ENCODE results near the gene BRK1.
"Not testable (repeated sequence)": the region's sequence is repeated elsewhere in the genome, so short reads cannot be mapped to it uniquely, and the experiment has no call there.

The BRK1 gene

DNA sequence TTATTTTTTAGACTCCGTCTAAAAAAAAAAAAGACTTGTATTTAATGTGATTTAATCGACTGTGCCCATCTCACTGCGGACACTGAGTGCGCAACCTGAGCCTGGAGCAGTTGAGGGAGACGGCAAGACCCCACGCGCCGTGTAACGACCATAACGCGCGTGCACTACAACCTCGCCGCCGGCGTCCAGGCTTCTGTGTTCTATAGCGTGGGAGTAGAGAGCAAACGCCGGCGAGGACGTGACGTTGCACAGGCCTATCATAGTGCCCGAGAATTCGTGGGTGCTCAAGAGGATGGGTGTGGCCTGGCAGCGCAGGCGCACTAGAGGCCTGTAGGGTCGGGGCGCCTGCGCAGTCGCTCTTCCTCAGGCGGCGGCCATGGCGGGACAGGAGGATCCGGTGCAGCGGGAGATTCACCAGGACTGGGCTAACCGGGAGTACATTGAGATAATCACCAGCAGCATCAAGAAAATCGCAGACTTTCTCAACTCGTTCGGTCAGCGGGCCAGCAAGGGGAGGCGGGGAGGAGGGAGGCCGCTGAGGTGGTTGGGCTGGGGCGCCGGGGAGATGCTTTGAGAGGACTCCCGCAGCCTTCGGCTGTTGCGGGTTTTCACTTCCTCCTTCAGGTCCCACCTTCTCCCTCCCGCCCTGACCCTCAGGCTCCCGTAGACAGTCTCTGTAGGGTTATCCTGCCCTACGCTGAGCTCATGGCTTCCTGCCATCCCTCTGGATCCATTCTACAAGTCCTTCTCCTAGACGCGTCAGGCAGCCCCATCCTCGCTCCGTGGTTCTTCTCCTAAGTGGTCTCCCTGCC is at the start of gene BRK1:
Gene BRK1, plus strand, starts transcription at position 350 of the 812 bp plus-strand sequence. Its CDS starts 27 bp downstream, at position 377.
- peak; percentile 83 for DNase-seq

DNA sequence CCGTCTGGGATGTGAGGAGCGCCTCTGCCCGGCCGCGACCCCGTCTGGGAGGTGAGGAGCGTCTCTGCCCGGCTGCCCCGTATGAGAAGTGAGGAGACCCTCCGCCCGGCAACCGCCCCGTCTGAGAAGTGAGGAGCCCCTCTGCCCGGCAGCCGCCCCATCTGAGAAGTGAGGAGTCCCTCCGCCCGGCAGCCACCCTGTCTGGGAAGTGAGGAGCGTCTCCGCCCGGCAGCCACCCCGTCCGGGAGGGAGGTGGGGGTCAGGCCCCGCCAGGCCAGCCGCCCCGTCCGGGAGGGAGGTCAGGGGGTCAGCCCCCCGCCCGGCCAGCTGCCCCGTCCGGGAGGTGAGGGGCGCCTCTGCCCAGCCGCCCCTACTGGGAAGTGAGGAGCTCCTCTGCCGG is 45.4 kb upstream of the BRK1 start:
- DNase-seq: not testable (repeated sequence)

DNA sequence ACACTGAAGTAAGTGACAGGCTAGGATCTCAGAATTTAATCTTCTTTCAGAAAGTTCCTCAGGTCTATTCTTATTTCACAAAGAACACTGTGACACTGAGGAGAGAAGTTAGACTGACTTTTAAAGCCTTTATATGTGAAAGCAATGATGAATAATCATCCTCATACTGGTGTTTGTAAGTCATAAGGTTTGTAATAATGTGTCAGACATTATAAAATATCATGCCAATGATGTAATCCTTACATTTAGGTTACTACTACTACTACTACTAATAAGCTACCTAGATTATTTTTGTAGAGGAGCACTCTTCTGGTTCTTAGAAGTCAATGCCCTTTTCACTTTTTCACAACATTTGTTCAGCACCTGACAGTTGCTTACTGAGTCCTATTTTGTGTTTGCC is 40.8 kb upstream of the BRK1 start:
- DNase-seq: no peak

DNA sequence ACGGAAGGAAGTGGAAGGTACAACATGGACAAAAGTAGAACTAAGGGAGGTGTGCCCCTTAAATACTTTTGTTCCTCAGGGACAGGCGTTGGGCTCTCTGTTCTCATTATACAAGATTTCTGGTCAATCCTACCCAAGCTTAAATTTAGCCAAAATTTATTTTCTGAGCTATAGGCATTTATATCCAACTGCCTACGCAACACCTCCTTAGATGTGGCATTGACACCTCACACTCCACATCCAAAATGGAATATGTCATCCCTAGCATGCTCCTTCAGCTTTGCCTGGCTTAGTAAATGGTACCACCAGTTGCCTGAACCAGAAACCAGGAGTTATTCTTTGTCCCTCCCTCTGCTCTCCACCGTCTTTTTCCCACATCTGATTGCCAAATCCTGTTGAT is 33.6 kb upstream of the BRK1 start:
- DNase-seq: no peak

DNA sequence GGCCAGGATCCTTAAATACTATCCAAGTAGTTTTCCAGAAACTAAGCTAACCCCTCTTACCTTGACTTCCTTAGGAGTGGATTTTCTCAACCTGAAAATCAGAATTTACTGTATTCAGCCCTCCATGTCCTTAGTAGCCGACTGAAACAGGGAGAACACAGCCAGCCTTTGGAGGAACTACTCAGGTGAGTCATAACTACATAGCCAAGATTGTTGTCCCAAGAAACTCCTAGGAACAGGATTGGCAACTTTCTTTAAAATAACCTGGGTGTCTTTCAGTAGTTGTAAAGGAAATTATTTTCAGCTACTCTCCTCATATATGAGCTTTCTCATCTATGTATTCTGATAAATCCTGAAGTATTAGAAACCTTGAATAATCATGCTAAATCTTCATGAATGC is 29.7 kb upstream of the BRK1 start:
- no peak for DNase-seq

DNA sequence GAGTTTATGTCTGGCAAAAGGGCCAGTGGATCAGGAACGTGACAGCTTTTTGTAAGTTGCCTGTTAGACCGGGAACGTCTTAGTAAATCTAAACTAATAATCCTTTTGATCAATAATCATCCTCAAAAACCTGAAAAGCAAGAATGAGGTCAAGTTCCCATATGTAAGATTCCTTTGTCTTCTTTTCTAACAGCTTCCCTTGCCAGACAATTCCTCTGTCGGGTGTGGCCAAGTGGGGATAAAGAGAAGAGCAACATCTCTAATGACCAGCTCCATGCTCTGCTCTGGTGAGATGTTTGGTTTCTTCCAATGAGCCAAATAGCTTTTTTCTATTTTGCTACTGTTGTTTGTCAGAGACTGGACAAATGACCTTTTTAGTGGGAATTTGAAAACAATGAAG is 27.2 kb upstream of the BRK1 start:
- DNase-seq: no peak

DNA sequence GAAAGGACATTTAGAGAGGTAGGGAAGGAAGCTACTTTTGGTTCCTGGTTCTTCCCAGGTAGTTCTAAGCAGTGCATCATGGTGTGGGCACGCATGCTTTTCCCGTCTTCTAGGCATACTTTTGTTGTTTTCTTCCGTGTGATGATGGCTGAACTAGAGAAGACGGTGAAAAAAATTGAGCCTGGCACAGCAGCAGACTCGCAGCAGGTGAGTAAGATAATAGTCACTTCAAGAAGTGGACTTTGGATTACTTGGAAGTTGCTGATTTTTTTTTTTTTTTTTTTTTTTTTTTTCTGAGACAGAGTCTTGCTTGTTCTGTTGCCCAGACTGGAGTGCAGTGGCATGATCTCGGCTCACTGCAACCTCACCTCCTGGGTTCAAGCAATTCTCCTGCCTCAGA is 25.3 kb upstream of the BRK1 start:
- no peak for DNase-seq

DNA sequence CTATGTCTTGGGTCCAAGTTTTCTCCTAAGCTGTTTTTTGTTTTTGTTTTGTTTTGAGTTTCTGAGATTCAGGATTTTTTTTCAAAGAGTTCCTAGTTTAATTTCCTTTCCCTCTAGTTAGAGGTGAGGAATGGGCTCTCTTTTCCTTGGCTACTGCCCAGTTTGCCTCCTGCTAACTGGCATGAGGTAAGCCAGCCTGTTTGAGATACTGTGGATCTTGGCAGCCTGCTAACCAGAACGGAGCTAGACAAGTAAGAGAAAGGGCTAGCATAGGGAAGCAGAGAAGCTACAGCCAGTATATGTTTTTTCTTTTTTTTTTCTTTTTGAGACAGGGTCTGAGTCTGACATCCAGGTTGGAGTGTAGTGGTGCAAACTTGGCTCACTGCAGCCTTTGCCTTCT is 24.7 kb upstream of the BRK1 start:
- DNase-seq: not testable (repeated sequence)

DNA sequence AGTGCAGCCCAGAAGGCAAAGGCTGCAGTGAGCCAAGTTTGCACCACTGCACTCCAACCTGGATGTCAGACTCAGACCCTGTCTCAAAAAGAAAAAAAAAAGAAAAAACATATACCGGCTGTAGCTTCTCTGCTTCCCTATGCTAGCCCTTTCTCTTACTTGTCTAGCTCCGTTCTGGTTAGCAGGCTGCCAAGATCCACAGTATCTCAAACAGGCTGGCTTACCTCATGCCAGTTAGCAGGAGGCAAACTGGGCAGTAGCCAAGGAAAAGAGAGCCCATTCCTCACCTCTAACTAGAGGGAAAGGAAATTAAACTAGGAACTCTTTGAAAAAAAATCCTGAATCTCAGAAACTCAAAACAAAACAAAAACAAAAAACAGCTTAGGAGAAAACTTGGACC is 24.1 kb upstream of the BRK1 start:
- not testable (repeated sequence) for DNase-seq

DNA sequence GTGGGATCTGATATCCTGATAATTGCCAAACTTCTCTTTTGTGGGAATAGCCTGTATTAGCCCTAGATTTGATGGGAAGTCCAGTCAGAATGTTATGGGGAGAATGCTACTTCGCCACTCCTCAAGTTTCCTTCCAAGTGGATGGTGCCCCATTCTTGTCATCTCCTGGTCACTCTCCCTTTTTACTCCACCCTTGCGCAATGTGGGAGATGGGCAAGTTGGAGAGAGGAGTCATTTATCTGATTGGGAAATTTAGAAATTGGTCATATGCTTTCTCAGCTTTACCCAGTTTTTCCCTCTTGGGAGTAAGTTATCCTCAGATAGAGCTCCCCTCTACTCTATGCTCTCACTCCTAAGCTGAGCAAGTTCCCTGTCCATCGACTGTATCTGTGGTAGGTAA is 21.8 kb upstream of the BRK1 start:
- DNase-seq: no peak

DNA sequence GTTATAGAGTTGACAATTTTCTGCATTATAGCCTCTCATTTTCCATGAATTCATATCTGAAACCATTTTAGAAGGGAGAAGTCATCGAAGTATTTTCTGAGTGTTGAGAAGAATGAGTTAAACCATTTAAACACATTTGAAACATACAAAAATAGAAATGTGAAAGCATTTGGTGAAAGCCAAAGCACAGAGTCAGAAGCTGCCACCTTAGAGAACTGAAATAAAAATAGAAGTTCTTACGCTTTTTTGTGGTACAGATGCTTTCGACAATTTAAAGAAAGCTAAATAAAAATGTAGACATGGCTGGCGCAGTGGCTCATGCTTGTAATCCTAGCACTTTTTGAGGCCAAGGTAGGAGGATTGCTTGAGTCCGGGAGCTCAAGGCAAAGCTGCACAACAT is 16.4 kb upstream of the BRK1 start:
- no peak for DNase-seq

DNA sequence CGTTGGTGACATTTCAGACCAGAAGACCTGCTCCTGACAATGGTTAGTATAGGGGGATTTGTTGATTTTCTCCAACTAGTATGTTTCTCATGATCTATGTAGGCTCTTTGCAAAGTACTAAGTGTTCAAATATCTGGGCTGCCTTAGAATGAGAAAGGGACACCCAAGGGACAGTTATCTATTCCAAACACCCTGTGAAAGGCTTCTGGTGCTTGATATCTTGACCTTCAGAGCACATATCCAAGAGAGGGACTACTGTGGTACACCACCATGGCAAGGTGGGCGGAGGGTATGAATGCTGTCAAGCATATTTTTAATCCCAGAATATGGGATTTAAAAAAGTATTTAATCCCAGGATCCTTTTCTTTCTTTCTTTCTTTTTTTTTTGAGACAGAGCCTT is 8.6 kb upstream of the BRK1 start:
- no peak for DNase-seq

DNA sequence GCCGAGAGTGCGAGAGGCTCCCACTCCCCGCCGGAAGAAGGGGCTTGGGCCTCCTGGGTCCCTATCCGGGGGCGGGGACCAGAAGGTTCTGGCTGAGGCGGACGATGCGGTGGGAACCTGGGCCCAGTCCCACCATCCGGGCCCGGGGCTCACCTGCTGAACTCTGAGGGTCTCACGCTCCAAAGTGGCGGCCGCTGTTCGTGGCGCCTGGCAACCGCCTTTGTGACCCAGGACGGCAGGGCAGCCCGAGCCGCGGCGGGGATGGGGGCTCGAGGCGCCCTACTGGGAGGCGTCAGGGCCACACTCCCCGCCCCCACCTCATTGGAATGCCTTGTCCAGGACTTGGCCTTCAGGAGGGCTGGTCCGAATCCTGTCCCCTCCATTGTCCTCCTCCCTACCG is 7.4 kb upstream of the BRK1 start, which contains the start of gene FANCD2OS:
Gene FANCD2OS, minus strand, starts transcription at position 165 of the 400 bp plus-strand sequence. CDS start 3,481 bp downstream, outside the sequence.
- DNase-seq: no peak

DNA sequence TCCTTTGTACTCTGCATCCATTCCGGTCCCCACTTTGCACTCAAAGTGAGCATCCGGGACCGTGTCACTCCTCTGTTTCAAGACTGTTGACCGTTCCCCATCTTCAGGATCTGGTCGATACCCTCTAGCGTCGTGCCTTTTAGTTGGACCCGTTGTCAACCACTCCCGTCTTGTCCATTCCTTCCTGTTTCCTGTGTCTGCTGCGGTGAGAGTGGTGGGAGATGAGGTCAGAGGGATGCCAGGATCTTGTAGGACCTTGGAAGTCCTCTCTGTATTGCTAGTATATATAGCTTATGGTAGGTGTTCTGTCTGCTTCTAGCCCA is 624 bp downstream of the BRK1 start:
- DNase-seq: no peak

DNA sequence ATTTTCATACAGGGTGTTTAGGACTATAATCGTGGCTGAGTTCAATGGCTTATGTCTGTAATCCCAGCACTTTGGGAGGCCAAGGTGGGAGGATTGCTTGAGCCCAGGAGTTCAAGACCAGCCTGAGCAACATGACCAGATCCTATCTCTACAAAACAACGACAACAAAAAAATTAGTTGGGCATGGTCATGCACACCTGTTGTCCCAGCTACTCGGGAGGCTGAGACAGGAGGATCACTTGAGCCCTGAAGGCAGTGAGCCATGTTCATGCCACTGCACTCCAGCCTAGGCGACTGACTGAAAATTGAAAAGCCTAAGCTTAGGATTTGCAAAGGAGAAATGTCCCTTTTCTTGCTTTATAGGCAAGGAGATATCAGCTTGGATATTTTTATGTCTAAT is 1.5 kb downstream of the BRK1 start:
- DNase-seq: no peak

DNA sequence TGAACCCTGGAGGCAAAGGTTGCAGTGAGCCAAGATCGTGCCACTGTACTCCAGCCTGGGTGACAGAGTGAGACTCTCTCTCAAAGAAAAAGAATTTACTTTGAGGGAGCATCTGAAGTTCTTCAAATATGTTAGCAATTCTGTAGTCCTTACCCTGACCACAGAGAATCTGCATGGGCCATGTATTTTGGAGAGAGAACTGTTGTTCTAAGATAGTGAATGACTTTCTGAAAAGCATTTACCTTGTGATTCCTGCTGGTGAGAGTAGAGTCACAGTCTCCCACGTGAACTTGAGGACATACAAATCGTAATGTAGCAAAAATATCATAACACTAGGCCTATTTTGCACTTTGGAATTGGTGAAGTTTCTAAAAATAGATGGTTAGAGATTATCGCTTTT is 3.9 kb downstream of the BRK1 start:
- no peak for DNase-seq

DNA sequence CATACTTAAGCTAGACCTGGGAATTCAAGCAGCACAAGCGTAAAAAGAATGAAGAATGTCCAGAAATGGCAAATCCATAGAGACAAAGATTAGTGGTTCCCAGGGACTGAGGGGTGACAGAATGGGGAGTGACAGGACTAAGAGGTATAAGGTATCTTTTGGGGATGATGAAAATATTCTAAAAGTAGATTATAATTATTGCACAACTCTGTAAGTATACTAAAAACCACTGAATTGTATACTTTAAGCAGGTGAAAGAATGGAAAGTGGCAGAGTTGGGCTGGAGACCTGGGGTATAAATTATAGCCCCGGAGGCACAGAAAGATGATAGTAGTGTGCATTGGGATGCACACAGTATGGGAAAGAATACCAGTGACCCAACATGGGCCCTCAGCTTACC is 5.6 kb downstream of the BRK1 start:
- DNase-seq: no peak

DNA sequence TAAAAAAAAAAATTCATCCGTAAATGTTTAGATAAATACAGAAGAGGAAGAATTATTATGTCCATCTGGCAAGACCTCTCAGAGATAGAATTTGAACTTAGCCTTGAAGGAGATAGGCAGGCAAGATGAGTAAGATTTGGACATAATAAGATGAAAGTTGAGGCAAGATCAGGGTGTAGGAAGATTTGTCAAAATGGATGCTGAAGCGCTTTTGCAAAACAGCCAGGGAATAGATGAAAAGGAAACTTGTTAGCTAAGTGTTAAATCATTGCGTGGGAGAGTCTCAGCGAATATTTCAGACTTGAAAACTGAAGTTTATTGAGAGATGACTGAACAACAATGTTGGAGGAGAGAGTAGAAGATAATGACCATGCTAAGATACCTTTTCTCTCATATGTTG is 7.2 kb downstream of the BRK1 start:
- DNase-seq: no peak

DNA sequence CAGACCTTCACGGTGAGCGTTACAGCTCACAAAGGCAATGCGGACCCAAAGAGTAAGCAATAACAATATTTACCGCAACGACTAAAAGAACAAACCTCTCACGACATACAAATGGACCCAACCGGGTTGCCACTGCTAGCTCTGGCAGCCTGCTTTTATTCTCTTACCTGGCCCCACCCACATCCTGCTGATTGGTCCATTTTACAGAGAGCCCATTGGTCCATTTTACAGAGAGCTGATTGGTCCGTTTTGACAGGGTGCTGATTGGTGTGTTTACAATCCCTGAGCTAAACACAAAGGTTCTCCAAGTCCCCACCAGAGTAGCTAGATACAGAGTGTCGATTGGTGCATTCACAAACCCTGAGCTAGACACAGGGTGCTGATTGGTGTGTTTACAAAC is 20.4 kb downstream of the BRK1 start:
- not testable (repeated sequence) for DNase-seq

DNA sequence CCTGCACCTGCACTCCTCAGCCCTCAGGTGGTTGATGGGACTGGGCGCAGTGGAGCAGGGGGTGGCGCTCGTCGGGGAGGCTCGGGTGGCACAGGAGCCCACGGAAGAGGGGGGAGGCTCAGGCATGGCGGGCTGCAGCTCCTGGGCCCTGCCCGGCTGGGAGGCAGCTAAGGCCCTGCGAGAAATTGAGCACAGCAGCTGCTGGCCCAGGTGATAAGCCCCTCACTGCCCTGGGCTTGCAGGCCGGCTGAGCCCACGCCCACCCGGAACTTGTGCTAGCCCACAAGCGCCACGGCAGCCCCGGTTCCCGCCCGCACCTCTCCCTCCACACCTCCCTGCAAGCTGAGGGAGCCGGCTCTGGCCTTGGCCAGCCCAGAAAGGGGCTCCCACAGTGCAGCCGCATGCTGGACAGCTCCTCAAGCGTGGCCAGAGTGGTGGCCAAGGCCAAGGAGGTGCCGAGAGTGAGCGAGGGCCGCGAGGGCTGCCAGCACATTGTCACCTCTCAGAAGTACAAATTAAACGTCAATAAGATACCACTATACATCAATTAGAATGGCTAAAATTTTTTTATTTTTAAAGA is 21.0 kb downstream of the BRK1 start:
- no peak for DNase-seq

DNA sequence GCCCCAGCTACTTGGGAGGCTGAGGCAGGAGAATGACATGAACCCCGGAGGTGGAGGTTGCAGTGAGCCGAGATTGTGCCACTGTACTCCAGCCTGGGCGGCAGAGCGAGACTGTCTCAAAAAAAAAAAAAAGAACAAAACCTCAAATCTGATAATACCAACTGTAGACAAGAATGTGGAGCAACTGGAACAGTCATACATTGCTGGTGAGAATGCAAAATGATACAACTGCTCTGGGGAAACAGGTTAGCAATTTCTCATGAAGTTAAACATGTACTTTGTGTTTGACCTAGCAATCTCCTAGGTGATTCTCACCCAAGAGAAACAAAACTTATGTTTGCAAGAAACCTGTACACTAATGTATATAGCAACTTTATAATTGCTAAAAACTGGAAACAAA is 21.7 kb downstream of the BRK1 start:
- DNase-seq: no peak

DNA sequence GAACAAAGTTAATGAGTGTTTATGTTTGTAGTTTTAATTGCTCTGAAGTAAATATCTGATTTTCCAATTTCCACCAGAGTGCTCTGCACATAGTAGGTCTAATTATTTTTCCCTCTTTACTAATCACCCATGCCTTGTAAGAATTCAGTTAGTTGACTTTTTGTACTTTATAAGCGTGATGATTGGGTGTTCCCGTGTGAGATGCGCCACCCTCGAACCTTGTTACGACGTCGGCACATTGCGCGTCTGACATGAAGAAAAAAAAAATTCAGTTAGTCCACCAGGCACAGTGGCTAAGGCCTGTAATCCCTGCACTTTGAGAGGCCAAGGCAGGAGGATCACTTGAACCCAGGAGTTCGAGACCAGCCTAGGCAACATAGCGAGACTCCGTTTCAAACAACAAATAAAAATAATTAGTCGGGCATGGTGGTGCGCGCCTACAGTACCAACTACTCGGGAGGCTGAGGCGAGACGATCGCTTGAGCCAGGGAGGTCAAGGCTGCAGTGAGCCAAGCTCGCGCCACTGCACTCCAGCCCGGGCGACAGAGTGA is 25.6 kb downstream of the BRK1 start:
- DNase-seq: no peak

DNA sequence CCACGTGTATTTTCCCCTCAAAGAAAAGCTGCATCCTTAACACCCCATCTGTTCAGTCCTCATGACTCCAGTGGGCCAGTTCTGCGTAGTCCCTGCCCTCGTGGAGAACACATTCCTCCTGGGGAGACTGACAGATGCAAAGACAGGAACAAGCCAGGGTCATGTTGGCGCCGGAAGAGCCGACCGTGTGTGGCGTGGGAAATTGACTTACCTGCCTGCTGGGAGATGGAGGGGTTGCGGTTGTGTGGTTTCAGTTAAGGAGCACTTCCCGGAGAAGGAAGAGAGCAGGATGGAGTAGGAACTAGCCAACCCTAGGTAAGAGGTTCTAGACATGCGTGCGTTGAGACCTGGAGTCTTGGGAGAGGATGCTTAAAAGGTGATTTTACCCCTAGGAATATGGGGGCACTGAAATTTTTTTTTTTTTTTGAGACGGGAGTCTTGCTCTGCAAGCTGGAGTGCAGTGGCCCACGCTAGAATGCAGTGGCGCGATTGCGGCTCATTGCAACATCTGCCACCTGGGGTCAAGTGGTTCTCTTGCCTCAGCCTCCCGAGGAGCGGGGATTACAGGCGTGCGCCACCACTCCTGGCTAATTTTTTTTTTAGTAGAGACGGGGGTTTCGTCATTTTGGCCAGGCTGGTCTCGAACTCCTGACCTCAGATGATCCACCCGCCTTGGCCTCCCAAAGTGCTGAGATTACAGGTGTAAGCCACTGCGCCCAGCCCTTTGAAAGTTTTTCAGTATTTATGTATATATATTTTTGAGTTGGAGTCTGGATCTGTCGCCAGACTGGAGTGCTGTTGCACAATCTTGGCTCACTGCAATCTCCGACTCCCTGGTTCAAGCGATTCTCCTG is 27.5 kb downstream of the BRK1 start:
- no peak for DNase-seq

DNA sequence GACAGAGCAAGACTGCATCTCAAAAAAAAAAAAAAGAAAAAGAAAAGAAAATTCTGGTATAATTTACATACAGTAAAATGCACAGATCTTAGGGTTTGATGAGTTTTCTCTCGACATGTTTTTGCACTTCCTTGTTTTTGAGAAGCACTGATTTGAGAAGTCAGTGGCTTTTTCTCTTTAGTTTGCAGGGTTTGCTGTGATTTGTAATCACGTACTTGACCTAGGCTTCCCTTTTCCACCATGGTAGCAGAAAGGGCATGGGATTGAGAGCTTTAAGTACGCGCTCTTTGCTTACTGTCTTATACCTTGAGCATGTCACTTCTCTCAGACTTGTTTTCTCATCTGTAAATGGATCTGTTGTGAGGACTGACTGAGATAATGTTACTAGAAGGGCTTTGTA is 30.2 kb downstream of the BRK1 start:
- no peak for DNase-seq

All from NCI-H510A treated with DMSO at 0.1 percent for 48 hours (cell line).